Stimulated activated CD8-positive, alpha-beta memory T cell treated with anti-CD3 and anti-CD28 coated beads, Interleukin-15, amount 100 ng/mL, for 24 hours (primary cell): ENCODE data around the gene FAF1.
"Not testable (repeated sequence)": the region's sequence is repeated elsewhere in the genome, so short reads cannot be mapped to it uniquely, and the experiment has no call there.

Source experiments
- DNase-seq: peaks from one replicate; pipeline ENCODE4 v3.0.0-alpha.2; 2020; ENCODE audit warnings: low read depth

Gene FAF1

GRCh38 chr1:50959303-50959912 lies 659 bp downstream of the FAF1 start:
- DNase-seq, result no peak

GRCh38 chr1:50955116-50955515 lies 5.0 kb downstream of the FAF1 start:
- no peak for DNase-seq

- DNase-seq, result not testable (repeated sequence)
Measured at GRCh38 chr1:50952566-50952965, 7.5 kb downstream of the FAF1 start.

- DNase-seq, result no peak
Measured at GRCh38 chr1:50950396-50950795, 9.7 kb downstream of the FAF1 start.

- DNase-seq, result no peak
Measured at GRCh38 chr1:50949286-50949982, 10.6 kb downstream of the FAF1 start.

- DNase-seq, result no peak
Measured at GRCh38 chr1:50942334-50942733, 17.7 kb downstream of the FAF1 start.

GRCh38 chr1:50940291-50940690 lies 19.8 kb downstream of the FAF1 start:
- DNase-seq, result no peak

- DNase-seq, result no peak
Measured at GRCh38 chr1:50936321-50936720, 23.7 kb downstream of the FAF1 start.

- not testable (repeated sequence) for DNase-seq
Measured at GRCh38 chr1:50935276-50935675, 24.8 kb downstream of the FAF1 start.

- no peak for DNase-seq
Measured at GRCh38 chr1:50934838-50935237, 25.2 kb downstream of the FAF1 start.

GRCh38 chr1:50933770-50934169 lies 26.3 kb downstream of the FAF1 start:
- not testable (repeated sequence) for DNase-seq

- DNase-seq, result not testable (repeated sequence)
Measured at GRCh38 chr1:50932043-50932442, 28.0 kb downstream of the FAF1 start.

- no peak for DNase-seq
Measured at GRCh38 chr1:50930965-50931737, 28.9 kb downstream of the FAF1 start.

- DNase-seq, result no peak
Measured at GRCh38 chr1:50930193-50930592, 29.9 kb downstream of the FAF1 start.

- DNase-seq, result no peak
Measured at GRCh38 chr1:50929376-50929958, 30.6 kb downstream of the FAF1 start.

GRCh38 chr1:50923564-50923963 lies 36.5 kb downstream of the FAF1 start:
- DNase-seq, result no peak

- no peak for DNase-seq
Measured at GRCh38 chr1:50921029-50921428, 39.0 kb downstream of the FAF1 start.

GRCh38 chr1:50920409-50920808 lies 39.7 kb downstream of the FAF1 start:
- no peak for DNase-seq

- no peak for DNase-seq
Measured at GRCh38 chr1:50917138-50918137, 42.6 kb downstream of the FAF1 start.

- no peak for DNase-seq
Measured at GRCh38 chr1:50915621-50916020, 44.4 kb downstream of the FAF1 start.

GRCh38 chr1:50913954-50914353 lies 46.1 kb downstream of the FAF1 start:
- no peak for DNase-seq
